Measurements from ENCODE around the gene PLEKHG5.

DNA sequence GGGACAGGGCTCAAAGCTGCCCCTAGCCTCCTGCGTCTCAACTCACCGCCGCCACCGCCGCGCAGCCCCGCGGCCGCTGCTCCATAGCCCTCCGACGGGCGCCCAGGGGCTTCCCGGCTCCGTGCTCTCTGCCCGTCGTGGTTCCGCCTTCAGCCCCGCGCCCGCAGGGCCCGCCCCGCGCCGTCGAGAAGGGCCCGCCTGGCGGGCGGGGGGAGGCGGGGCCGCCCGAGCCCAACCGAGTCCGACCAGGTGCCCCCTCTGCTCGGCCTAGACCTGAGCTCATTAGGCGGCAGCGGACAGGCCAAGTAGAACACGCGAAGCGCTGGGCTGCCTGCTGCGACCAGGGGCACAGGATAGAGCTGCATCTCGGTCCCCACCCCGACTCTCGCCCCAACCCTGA lies 25.4 kb downstream of the PLEKHG5 start, which contains the start of gene TNFRSF25:
- TF ChIP-seq, protein P1, sequence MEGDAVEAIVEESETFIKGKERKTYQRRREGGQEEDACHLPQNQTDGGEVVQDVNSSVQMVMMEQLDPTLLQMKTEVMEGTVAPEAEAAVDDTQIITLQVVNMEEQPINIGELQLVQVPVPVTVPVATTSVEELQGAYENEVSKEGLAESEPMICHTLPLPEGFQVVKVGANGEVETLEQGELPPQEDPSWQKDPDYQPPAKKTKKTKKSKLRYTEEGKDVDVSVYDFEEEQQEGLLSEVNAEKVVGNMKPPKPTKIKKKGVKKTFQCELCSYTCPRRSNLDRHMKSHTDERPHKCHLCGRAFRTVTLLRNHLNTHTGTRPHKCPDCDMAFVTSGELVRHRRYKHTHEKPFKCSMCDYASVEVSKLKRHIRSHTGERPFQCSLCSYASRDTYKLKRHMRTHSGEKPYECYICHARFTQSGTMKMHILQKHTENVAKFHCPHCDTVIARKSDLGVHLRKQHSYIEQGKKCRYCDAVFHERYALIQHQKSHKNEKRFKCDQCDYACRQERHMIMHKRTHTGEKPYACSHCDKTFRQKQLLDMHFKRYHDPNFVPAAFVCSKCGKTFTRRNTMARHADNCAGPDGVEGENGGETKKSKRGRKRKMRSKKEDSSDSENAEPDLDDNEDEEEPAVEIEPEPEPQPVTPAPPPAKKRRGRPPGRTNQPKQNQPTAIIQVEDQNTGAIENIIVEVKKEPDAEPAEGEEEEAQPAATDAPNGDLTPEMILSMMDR (IDR thresholded peaks at IDR 0.05; ENCODE audit: low read depth, low read length, missing input control), result no peak
- no peak for TF ChIP-seq EGR1 (IDR thresholded peaks at IDR 0.05; ENCODE audit: low read depth in 2 of 2)
- TF ChIP-seq JUND (IDR thresholded peaks at IDR 0.05), result no peak
- TF ChIP-seq HNF4A (conservative IDR thresholded peaks at IDR 0.05), result no peak
- no peak for TF ChIP-seq SP1 (IDR thresholded peaks at IDR 0.05)
